Heart left ventricle (tissue), 13 donors: ENCODE results near the gene TMEM156.

Source experiments
- CTCF ChIP-seq, 12 donors: fragments of 200-600 bp; sonication (generic) in 4 of 12; IDR thresholded peaks; one replicate each; pipeline versions ENCODE4 v1.5.0 to v1.8.0; 2018 to 2022; ENCODE audit warnings: antibody characterized with exemption in 12 of 12, mild to moderate bottlenecking in 5 of 12
- POLR2A ChIP-seq, 2 donors: fragments of 450-650 bp; IDR thresholded peaks; one replicate each; pipeline ENCODE4 v1.6.1; 2017; ENCODE audit warnings: antibody characterized with exemption in 2 of 2, mild to moderate bottlenecking in 2 of 2, moderate library complexity in 2 of 2
- donor health status: ischemic (EF 13 %, LVEDD 7.1; RV severe dilation, severe dysfunction).
- donor health status: DM: no; HTN: yes; CAD: no.
- donor health status: DM: no; HTN: no; CAD: no.
- donor health status: ischemic (EF 25% LVEDD 6.9; RV normal size, moderate dysfunction).
- donor health status: ischemic (EF 25% LVEDD 5.7; RV mildly dilated, moderate dysfunction).
- donor health status: ischemic (EF 35%, LVEDD 5.7; RV mildly dilated, moderate dysfunction).
- donor health status: nonischemic (EF 11% LVEDD 7.7; RV severe dilation, severe dysfunction).
- donor health status: DM: yes; HTN: yes; CAD: no.
- donor health status: PGD.
- donor health status: ischemic (EF 29% LVEDD 5.4; RV normal size, mild dysfunction).
- donor health status: nonischemic (EF 23%, LVEDD 6.1; RV moderate dilation, normal function).

GRCh38 chr4:39066371-39066770 lies 34.2 kb upstream of the TMEM156 start:
- TF ChIP-seq CTCF (IDR thresholded peaks at IDR 0.05) (no peak), POLR2A (IDR thresholded peaks at IDR 0.05) (no peak)
